ENCODE data around the gene RNF26. TPM values are rescaled to one million over a fixed set of nuclear protein-coding genes. Genes with fewer than 3 reads are reported as not detected.

The RNF26 gene
- 1 to 10 TPM; 5.2 to 6.6 TPM for total RNA-seq
- 10 to 100 TPM; 27.0 to 27.1 TPM for polyA plus RNA-seq (ENCODE audit: insufficient read length in 2 of 2)
- long read RNA-seq, donor 1, transcript RNF26-201 (1 exons, 2,787 nt) = major isoform, 31 of 31 reads
- long read RNA-seq, donor 1, partial matches to known transcripts = 0 of 31 reads
- long read RNA-seq, donor 1, other reads (novel, unspliced or antisense) = 0 of 31 reads
- long read RNA-seq, donor 2, transcript RNF26-201 (1 exons, 2,787 nt) = major isoform, 24 of 24 reads
- long read RNA-seq, donor 2, partial matches to known transcripts = 0 of 24 reads
- long read RNA-seq, donor 2, other reads (novel, unspliced or antisense) = 0 of 24 reads
- long read RNA-seq, donor 3, transcript RNF26-201 (1 exons, 2,787 nt) = major isoform, 23 of 23 reads
- long read RNA-seq, donor 3, partial matches to known transcripts = 0 of 23 reads
- long read RNA-seq, donor 3, other reads (novel, unspliced or antisense) = 0 of 23 reads
- long read RNA-seq, donor 4, transcript RNF26-201 (1 exons, 2,787 nt) = major isoform, 31 of 31 reads
- long read RNA-seq, donor 4, partial matches to known transcripts = 0 of 31 reads
- long read RNA-seq, donor 4, other reads (novel, unspliced or antisense) = 0 of 31 reads

DNA sequence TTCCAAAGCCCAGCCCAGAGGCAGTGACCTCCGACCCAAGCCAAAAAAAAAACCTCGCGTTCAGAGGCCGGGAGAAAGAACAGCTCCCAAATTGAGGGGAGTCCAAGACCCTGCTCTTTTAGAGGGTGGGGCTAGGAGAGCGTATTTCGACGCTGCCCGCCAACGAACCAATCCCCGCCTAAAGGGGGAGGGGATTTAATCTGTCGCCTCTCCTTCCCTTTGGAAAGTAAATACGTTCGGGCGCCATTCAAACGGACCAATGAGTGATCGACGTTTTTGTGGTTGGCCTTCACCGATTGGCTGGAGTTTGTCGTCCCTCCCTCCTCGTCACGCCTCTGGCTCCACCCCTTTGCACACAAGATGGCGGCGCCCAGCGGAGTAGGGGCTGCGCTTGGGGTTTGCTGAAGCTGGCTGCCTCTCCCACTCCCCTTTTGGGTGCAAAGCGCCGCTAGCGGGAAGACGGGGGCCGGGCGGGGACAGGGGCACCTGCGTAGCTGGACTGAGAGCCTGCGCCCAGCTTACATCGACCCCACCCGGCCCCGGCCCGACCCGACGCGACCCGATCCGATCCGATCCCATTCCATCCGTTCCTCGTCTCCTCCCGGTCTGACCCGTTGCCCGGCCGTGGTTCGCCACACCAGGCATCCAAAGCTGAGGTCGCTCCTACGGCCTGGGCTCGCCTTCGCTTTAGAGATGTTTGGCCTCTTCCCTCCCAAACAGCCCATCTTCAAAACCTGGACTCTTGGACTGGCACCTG lies at the start of gene RNF26:
RNF26 (plus strand) TSS at position 354 of the 757 bp plus-strand sequence. CDS start 596 bp downstream, outside the sequence.
- H3K4me3 ChIP-seq (ENCODE audit: low read depth, low read length) = peak within 1 kb of the TSS; percentile 96
- peak within 1 kb of the TSS; percentile 84 for H3K27ac ChIP-seq (ENCODE audit: low read depth, low read length)
- 0% methylated on average over 42 of the region's 54 CpGs for WGBS (ENCODE audit: insufficient coverage)
- peaks cover 50% of the 10 kb centered on the region for H3K4me1 ChIP-seq (ENCODE audit: control insufficient read depth, insufficient read depth, low read length)
- peaks cover 28% of the 10 kb centered on the region for H3K36me3 ChIP-seq (ENCODE audit: control insufficient read depth, insufficient read depth, low read length)
- H3K27me3 ChIP-seq (ENCODE audit: control insufficient read depth, insufficient read depth, low read length) = no peaks in the 10 kb centered on the region
- DNase-seq (ENCODE audit: low read depth in 4 of 6, low spot score in 6 of 6) = peak; percentile 94 to 100 (median 98)
- no peaks in the 10 kb centered on the region for H3K9me3 ChIP-seq (ENCODE audit: control insufficient read depth, insufficient read depth, low read length)

DNA sequence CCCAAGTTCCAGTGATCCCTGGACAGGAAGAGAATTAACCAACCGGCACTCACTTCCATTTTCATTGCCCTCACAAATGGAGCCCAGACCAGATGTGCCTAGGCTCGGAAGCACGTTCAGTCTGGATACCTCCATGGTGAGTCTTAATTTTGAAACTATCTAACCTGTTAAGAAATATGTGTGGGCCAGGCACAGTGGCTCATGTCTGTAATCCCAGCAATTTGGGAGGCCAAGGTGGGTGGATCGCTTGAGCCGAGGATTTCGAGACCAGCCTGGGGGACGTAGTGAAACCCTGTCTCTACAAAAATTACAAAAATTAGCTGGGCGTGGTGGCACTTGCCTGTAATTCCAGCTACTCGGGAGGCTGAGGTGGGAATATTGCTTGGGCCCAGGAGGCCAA lies 48.9 kb upstream of the RNF26 start:
- no peaks in the 10 kb centered on the region for H3K27me3 ChIP-seq (ENCODE audit: control insufficient read depth, insufficient read depth, low read length)
- H3K4me1 ChIP-seq (ENCODE audit: control insufficient read depth, insufficient read depth, low read length) = no peaks in the 10 kb centered on the region
- no peak overlapping the region for H3K4me3 ChIP-seq (ENCODE audit: low read depth, low read length)
- WGBS (ENCODE audit: insufficient coverage) = 98% methylated on average over 7 of the region's 9 CpGs
- no peak overlapping the region for H3K27ac ChIP-seq (ENCODE audit: low read depth, low read length)
- H3K36me3 ChIP-seq (ENCODE audit: control insufficient read depth, insufficient read depth, low read length) = peaks cover 23% of the 10 kb centered on the region
- no peak for DNase-seq (ENCODE audit: low read depth in 4 of 6, low spot score in 6 of 6)
- H3K9me3 ChIP-seq (ENCODE audit: control insufficient read depth, insufficient read depth, low read length) = no peaks in the 10 kb centered on the region

DNA sequence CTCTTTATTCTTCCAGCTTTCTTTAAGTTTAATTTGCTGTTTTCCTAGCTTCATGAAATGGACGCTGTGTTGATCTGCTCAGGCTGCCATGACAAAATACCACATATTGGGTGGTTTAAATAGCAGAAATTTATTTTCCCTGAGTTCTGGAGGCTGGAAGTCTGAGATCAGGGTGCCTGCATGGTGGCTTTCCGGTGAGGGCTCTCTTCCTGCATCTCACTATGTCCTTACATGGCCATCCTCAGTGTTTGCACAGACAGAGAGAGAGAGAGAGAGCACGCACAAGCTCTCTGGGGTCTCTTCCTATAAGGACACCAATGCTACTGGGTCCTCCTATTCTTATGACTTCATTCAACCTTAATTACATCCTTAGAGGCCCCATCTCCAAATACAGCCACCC lies 46.1 kb upstream of the RNF26 start:
- H3K36me3 ChIP-seq (ENCODE audit: control insufficient read depth, insufficient read depth, low read length) = peaks cover 26% of the 10 kb centered on the region

DNA sequence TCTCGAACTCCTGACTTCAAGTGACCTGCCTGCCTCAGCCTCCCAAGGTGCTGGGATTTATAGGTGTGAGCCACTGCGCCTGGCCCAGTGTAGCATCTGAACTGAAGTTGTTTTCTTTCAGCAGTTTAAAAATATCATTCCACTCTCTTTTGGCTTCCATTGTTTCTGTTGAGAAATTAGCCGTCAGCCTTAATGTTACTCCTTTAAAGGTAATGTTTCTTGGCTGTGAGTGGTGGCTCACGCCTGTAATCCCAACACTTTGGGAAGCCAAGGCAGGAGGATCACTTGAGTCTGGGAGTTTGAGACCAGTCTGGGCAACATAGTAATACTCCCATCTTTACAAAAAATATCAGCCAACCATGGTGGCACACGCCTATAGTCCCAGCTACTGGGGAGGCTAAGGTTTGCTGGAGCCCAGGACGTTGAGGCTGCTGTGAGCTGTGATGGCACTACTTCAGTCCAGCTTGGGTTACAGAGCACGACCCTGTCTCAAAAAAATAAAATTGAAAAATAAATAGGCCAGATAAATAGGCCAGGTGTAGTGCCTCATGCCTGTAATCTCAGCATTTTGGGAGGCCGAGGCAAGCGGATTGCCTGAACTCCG lies 43.3 kb upstream of the RNF26 start:
- WGBS (ENCODE audit: insufficient coverage) = 98% methylated on average over 7 of the region's 10 CpGs
- H3K27ac ChIP-seq (ENCODE audit: low read depth, low read length) = no peak overlapping the region
- no peaks in the 10 kb centered on the region for H3K27me3 ChIP-seq (ENCODE audit: control insufficient read depth, insufficient read depth, low read length)
- no peaks in the 10 kb centered on the region for H3K4me1 ChIP-seq (ENCODE audit: control insufficient read depth, insufficient read depth, low read length)
- no peak overlapping the region for H3K4me3 ChIP-seq (ENCODE audit: low read depth, low read length)
- no peaks in the 10 kb centered on the region for H3K9me3 ChIP-seq (ENCODE audit: control insufficient read depth, insufficient read depth, low read length)
- H3K36me3 ChIP-seq (ENCODE audit: control insufficient read depth, insufficient read depth, low read length) = peaks cover 16% of the 10 kb centered on the region
- DNase-seq (ENCODE audit: low read depth in 4 of 6, low spot score in 6 of 6) = no peak

More for the DNA sequence above, 46.1 kb upstream of the RNF26 start:
- Histone ChIP-seq H3K4me1 (ENCODE audit: control insufficient read depth, insufficient read depth, low read length) (no peaks in the 10 kb centered on the region), H3K27me3 (ENCODE audit: control insufficient read depth, insufficient read depth, low read length) (no peaks in the 10 kb centered on the region), H3K27ac (ENCODE audit: low read depth, low read length) (no peak overlapping the region), H3K9me3 (ENCODE audit: control insufficient read depth, insufficient read depth, low read length) (no peaks in the 10 kb centered on the region), H3K4me3 (ENCODE audit: low read depth, low read length) (no peak overlapping the region)
- DNase-seq (ENCODE audit: low read depth in 4 of 6, low spot score in 6 of 6) = no peak
- 86% methylated on average over 1 of the region's 3 CpGs for WGBS (ENCODE audit: insufficient coverage)

DNA sequence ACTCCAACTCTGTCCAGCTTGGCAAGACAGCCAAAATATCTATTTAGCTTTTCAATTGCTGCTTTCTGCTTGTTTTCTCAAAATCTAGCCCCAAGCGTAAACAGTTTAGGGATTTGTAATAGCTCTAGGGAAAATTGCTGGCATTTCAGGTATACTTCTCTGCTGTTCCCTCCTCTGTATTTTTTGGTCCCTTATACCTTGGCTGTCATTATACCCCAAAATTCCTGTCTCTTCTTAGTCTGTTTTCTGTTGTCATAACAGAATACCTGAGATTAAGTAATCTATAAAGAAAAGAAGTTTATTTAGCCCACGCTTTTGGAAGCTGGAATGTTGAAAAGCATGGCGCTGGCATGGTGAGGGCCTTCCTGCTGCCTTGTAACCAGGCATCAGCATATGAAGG lies 40.9 kb upstream of the RNF26 start:
- Histone ChIP-seq H3K4me1 (ENCODE audit: control insufficient read depth, insufficient read depth, low read length) (no peaks in the 10 kb centered on the region), H3K27ac (ENCODE audit: low read depth, low read length) (no peak overlapping the region), H3K9me3 (ENCODE audit: control insufficient read depth, insufficient read depth, low read length) (no peaks in the 10 kb centered on the region), H3K27me3 (ENCODE audit: control insufficient read depth, insufficient read depth, low read length) (no peaks in the 10 kb centered on the region), H3K36me3 (ENCODE audit: control insufficient read depth, insufficient read depth, low read length) (peaks cover 15% of the 10 kb centered on the region), H3K4me3 (ENCODE audit: low read depth, low read length) (no peak overlapping the region)
- no peak for DNase-seq (ENCODE audit: low read depth in 4 of 6, low spot score in 6 of 6)
- no CpG with 5 or more reads among the region's 3 CpGs for WGBS (ENCODE audit: insufficient coverage)

DNA sequence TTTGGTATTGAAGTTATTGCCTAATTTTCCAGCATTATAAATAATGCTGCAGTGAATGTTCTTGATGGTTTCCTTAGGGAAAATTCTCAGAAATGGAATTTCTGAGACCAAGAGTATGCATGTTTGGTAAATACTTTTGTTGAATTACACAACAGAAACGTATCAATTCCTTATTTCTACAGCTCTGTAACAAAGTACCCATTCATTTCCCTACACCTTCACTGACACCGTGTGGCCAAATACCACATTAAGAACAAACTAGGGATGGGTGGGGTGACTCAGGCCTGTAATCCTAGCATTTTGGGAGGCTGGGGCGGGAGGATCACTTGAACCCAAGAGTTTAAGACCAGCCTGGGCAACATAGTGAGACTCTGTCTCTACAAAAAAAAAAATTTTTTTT lies 39.1 kb upstream of the RNF26 start:
- no peak for DNase-seq (ENCODE audit: low read depth in 4 of 6, low spot score in 6 of 6)
- WGBS (ENCODE audit: insufficient coverage) = no CpG with 5 or more reads among the region's 3 CpGs
- Histone ChIP-seq H3K27ac (ENCODE audit: low read depth, low read length) (no peak overlapping the region), H3K27me3 (ENCODE audit: control insufficient read depth, insufficient read depth, low read length) (no peaks in the 10 kb centered on the region), H3K9me3 (ENCODE audit: control insufficient read depth, insufficient read depth, low read length) (no peaks in the 10 kb centered on the region), H3K4me3 (ENCODE audit: low read depth, low read length) (no peak overlapping the region), H3K36me3 (ENCODE audit: control insufficient read depth, insufficient read depth, low read length) (peaks cover 17% of the 10 kb centered on the region), H3K4me1 (ENCODE audit: control insufficient read depth, insufficient read depth, low read length) (no peaks in the 10 kb centered on the region)

DNA sequence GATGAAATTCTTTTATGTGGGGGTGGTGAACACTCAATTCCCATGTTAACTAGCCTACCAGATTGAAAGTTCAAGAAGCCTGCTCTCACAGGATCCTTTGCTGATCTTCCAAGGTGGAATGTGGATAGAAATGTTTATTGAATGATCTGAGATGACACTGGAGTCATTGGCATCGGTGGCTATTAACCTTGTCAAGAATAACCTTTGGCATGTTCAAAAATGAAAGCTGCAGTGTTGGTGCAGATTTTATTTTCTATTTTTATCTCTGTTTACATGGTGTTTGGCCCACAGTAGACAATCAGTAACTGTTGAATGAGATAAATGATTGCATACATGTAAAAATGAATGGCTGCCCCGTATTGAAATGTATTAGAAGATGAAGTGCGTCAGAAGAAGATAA lies 36.4 kb upstream of the RNF26 start:
- H3K4me3 ChIP-seq (ENCODE audit: low read depth, low read length) = no peak overlapping the region
- no peaks in the 10 kb centered on the region for H3K9me3 ChIP-seq (ENCODE audit: control insufficient read depth, insufficient read depth, low read length)
- no peaks in the 10 kb centered on the region for H3K4me1 ChIP-seq (ENCODE audit: control insufficient read depth, insufficient read depth, low read length)
- H3K27me3 ChIP-seq (ENCODE audit: control insufficient read depth, insufficient read depth, low read length) = no peaks in the 10 kb centered on the region
- peaks cover 18% of the 10 kb centered on the region for H3K36me3 ChIP-seq (ENCODE audit: control insufficient read depth, insufficient read depth, low read length)
- DNase-seq (ENCODE audit: low read depth in 4 of 6, low spot score in 6 of 6) = no peak
- no peak overlapping the region for H3K27ac ChIP-seq (ENCODE audit: low read depth, low read length)
- WGBS (ENCODE audit: insufficient coverage) = 100% methylated on average over 1 of the region's 3 CpGs

DNA sequence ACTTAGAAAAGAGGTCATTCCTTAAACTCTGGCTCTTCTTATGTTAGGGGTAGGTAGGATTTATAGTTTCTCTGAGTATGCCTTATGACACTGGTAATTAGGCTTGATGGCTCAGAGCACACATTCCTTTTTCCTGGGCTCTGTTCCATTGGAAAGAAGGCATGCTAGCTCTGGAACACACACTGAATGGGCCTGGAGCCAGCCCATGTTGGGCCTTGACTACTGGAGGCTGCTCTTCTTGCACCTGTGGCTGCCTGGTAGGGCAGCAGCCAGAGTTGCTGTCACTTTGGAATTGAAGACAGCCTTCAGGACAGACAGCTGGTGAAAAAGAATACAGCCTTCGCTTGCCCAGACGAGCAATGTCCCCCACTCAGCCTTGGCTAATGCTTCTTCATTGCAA lies 35.6 kb upstream of the RNF26 start:
- no CpG with 5 or more reads among the region's 2 CpGs for WGBS (ENCODE audit: insufficient coverage)
- Histone ChIP-seq H3K27me3 (ENCODE audit: control insufficient read depth, insufficient read depth, low read length) (no peaks in the 10 kb centered on the region), H3K36me3 (ENCODE audit: control insufficient read depth, insufficient read depth, low read length) (peaks cover 18% of the 10 kb centered on the region), H3K9me3 (ENCODE audit: control insufficient read depth, insufficient read depth, low read length) (no peaks in the 10 kb centered on the region), H3K4me3 (ENCODE audit: low read depth, low read length) (no peak overlapping the region), H3K27ac (ENCODE audit: low read depth, low read length) (no peak overlapping the region), H3K4me1 (ENCODE audit: control insufficient read depth, insufficient read depth, low read length) (no peaks in the 10 kb centered on the region)
- peak in 2 of 6 donors; percentile 22 to 61 for DNase-seq (ENCODE audit: low read depth in 4 of 6, low spot score in 6 of 6)

DNA sequence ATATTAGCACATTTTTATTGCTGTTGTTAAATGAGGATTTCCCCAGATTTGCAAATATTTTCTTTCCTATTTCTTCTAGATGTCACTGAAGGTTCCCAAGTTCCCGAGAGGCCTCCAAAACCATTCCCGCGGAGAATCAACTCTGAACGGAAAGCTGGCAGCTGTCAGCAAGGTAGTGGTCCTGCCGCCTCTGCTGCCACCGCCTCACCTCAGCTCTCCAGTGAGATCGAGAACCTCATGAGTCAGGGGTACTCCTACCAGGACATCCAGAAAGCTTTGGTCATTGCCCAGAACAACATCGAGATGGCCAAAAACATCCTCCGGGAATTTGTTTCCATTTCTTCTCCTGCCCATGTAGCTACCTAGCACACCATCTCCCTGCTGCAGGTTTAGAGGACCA lies 34.9 kb upstream of the RNF26 start:
- 96% methylated on average over 8 of the region's 9 CpGs for WGBS (ENCODE audit: insufficient coverage)
- no peaks in the 10 kb centered on the region for H3K9me3 ChIP-seq (ENCODE audit: control insufficient read depth, insufficient read depth, low read length)
- H3K4me1 ChIP-seq (ENCODE audit: control insufficient read depth, insufficient read depth, low read length) = no peaks in the 10 kb centered on the region
- no peak overlapping the region for H3K27ac ChIP-seq (ENCODE audit: low read depth, low read length)
- H3K36me3 ChIP-seq (ENCODE audit: control insufficient read depth, insufficient read depth, low read length) = peaks cover 18% of the 10 kb centered on the region
- H3K4me3 ChIP-seq (ENCODE audit: low read depth, low read length) = no peak overlapping the region
- H3K27me3 ChIP-seq (ENCODE audit: control insufficient read depth, insufficient read depth, low read length) = no peaks in the 10 kb centered on the region
- no peak for DNase-seq (ENCODE audit: low read depth in 4 of 6, low spot score in 6 of 6)

Measured in spinal cord (tissue), 10 donors.